Activated CD8-positive, alpha-beta T cell treated with anti-CD3 and anti-CD28 coated beads for 36 hours (primary cell): Measurements from ENCODE around the gene SERP2. TPM values are rescaled to one million over a fixed set of nuclear protein-coding genes. Genes with fewer than 3 reads are reported as not detected.

Experiments used
- ATAC-seq: fragments of 200-7000 bp; cut with Tn5 transposase; one replicate; pipeline ENCODE4 v1.10.0; 2021; ENCODE audit warnings: mild to moderate bottlenecking, moderate library complexity
- CTCF ChIA-PET: fragments of 350-600 bp; sonication (Branson Sonifier 250); formaldehyde crosslinking; loops from one replicate; lab custom pipeline; 2021; ENCODE audit warnings: antibody characterized with exemption; lab: Charles Lee
- POLR2A ChIA-PET: fragments of 350-600 bp; sonication (Branson Sonifier 250); formaldehyde crosslinking; loops from one replicate; lab custom pipeline; 2021; ENCODE audit warnings: antibody characterized with exemption; lab: Charles Lee
- DNase-seq: peaks from one replicate; pipeline ENCODE4 v3.0.0-alpha.2; 2020
- H3K27ac Mint-ChIP-seq: one replicate; pipeline ENCODE4 v1.8.0; 2021; ENCODE audit warnings: mild to moderate bottlenecking, mixed read lengths
- H3K27me3 Mint-ChIP-seq: one replicate; pipeline ENCODE4 v1.8.0; 2021; ENCODE audit warnings: mixed read lengths
- H3K36me3 Mint-ChIP-seq: one replicate; pipeline ENCODE4 v1.8.0; 2021; ENCODE audit warnings: low read depth, mixed read lengths
- H3K4me1 Mint-ChIP-seq: one replicate; pipeline ENCODE4 v1.8.0; 2021; ENCODE audit warnings: low read depth, mixed read lengths
- H3K4me3 Mint-ChIP-seq: one replicate; pipeline ENCODE4 v1.8.0; 2021; ENCODE audit warnings: mild to moderate bottlenecking, moderate library complexity, mixed read lengths
- H3K9me3 Mint-ChIP-seq: one replicate; pipeline ENCODE4 v1.8.0; 2021; ENCODE audit warnings: mixed read lengths
- CTCF ChIP-seq: fragments of 200-600 bp; IDR thresholded peaks from one replicate; pipeline ENCODE4 v1.8.0; 2022; ENCODE audit warnings: antibody characterized with exemption, mild to moderate bottlenecking
- intact Hi-C: fragments of 100-400 bp; cut with micrococcal nuclease; formaldehyde crosslinking; loops from one replicate; pipeline ENCODE4 v1.10.0; 2022
- total RNA-seq, 2 experiments: library from RNA; stranded (reverse); gene quantifications; one replicate each; pipeline ENCODE4 v1.2.3, GENCODE V29; 2021

SERP2 gene
- total RNA-seq, 2 experiments from 2014 or later = 0.63 to 1.1 TPM

DNA sequence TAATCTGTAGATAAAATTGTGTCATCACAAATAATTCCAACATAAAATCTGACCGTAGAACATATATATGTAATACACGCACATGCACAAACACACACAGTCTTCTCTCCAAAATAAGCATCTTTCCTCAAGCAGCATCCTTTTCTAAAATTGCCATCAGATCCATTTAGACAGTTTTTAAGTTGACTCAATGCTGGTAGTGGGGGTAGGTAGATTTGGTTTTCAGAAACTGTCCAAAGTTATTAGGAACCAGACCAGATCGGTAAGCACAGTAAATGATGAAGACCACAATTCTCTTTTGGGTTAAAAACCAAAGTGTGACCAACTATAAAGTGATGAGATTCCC is 64.6 kb downstream of the SERP2 start:
- ATAC-seq (no peak), DNase-seq (no peak)
- no peaks in the 10 kb centered on the region for H3K9me3 Mint-ChIP-seq
- H3K4me3 Mint-ChIP-seq = no peak overlapping the region
- TF ChIP-seq CTCF = no peak
- POLR2A ChIA-PET = no interaction called here
- CTCF ChIA-PET = interaction anchor here (0.7 to 11.8 kb wide), 16 partner anchors 10 to 556 kb away, joined by 3 to 149 read pairs (median 4); no protein-coding TSS in a partner anchor
- H3K36me3 Mint-ChIP-seq = no peaks in the 10 kb centered on the region
- peaks cover 18% of the 10 kb centered on the region for H3K4me1 Mint-ChIP-seq
- intact Hi-C loops = loop anchor here (5.0 kb wide), 2 partner anchors 246 to 296 kb away; no protein-coding TSS in a partner anchor
- peaks cover 9% of the 10 kb centered on the region for H3K27me3 Mint-ChIP-seq
- no peak overlapping the region for H3K27ac Mint-ChIP-seq

DNA sequence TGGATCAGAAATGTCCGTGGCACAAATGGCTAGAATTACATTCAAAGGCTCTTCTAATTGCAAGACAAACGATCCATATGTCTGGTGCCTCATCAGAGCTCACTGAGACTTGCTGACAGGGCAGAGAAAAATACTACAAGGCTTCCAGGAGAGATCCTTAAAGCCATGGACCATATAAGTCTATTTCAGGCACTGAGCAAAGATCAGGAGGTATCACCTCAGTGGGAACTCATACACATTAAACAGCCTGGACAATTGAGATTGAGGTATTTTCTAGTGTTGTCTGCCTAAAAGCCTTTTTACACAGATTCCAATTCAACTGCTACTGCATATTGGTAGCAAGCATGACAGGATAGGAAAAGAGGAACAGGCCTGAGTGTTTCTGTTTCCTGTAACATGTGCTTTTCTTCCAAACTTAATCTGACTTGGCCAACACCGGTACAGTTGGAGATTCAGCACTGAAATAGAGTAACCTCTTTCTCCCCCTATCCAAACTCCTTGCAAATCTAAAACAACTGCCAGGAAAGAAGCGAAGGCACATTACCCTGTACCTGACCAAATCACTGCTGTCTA is 65.9 kb downstream of the SERP2 start:
- Mint-ChIP-seq H3K9me3 (no peaks in the 10 kb centered on the region), H3K36me3 (no peaks in the 10 kb centered on the region), H3K27ac (no peak overlapping the region), H3K4me3 (no peak overlapping the region), H3K27me3 (peaks cover 9% of the 10 kb centered on the region), H3K4me1 (peaks cover 18% of the 10 kb centered on the region)
- intact Hi-C loops = loop anchor here (5.0 kb wide), 2 partner anchors 247 to 297 kb away; no protein-coding TSS in a partner anchor
- TF ChIP-seq CTCF = no peak
- ChIA-PET POLR2A (no interaction called here), CTCF (interaction anchor here (0.7 to 11.8 kb wide), 8 partner anchors 9 to 532 kb away, joined by 3 to 149 read pairs (median 6); no protein-coding TSS in a partner anchor)
- ATAC-seq (no peak), DNase-seq (no peak)

GRCh38 chr13:44440046-44440608 is 66.5 kb downstream of the SERP2 start:
- no peak overlapping the region for H3K4me3 Mint-ChIP-seq
- peaks cover 9% of the 10 kb centered on the region for H3K27me3 Mint-ChIP-seq
- intact Hi-C loops = no loop called here
- no peak for ATAC-seq
- POLR2A ChIA-PET = no interaction called here
- H3K36me3 Mint-ChIP-seq = no peaks in the 10 kb centered on the region
- H3K9me3 Mint-ChIP-seq = no peaks in the 10 kb centered on the region
- no peak for TF ChIP-seq CTCF
- peaks cover 16% of the 10 kb centered on the region for H3K4me1 Mint-ChIP-seq
- CTCF ChIA-PET = interaction anchor here (11.8 kb wide), 1 partner anchor 533 kb away, joined by 149 read pairs; no protein-coding TSS in a partner anchor
- DNase-seq = no peak
- no peak overlapping the region for H3K27ac Mint-ChIP-seq

Other genes with a start within 250 kb of the SERP2 start
- gene TSC22D1, start 202.5 kb downstream of the SERP2 start, total RNA-seq = 1 to 10 TPM; 7.6 to 9.6 TPM